ENCODE data around the gene GGN.

The GGN gene

GRCh38 chr19:38401148-38401547, 13.3 kb upstream of the GGN start:
- Mint-ChIP-seq H3K9me3 (no peaks in the 10 kb centered on the region), H3K4me1 (ENCODE audit: low read depth) (peaks cover 16% of the 10 kb centered on the region), H3K4me3 (no peak overlapping the region), H3K27me3 (ENCODE audit: low read depth) (no peaks in the 10 kb centered on the region), H3K36me3 (ENCODE audit: low read depth) (peaks cover 9% of the 10 kb centered on the region), H3K27ac (no peak overlapping the region)

- Mint-ChIP-seq H3K9me3 (no peaks in the 10 kb centered on the region), H3K4me1 (ENCODE audit: low read depth) (peaks cover 16% of the 10 kb centered on the region), H3K27ac (no peak overlapping the region), H3K36me3 (ENCODE audit: low read depth) (peaks cover 8% of the 10 kb centered on the region), H3K4me3 (no peak overlapping the region), H3K27me3 (ENCODE audit: low read depth) (no peaks in the 10 kb centered on the region)
These were observed 12.5 kb upstream of the GGN start for GRCh38 chr19:38400361-38400760.

DNA sequence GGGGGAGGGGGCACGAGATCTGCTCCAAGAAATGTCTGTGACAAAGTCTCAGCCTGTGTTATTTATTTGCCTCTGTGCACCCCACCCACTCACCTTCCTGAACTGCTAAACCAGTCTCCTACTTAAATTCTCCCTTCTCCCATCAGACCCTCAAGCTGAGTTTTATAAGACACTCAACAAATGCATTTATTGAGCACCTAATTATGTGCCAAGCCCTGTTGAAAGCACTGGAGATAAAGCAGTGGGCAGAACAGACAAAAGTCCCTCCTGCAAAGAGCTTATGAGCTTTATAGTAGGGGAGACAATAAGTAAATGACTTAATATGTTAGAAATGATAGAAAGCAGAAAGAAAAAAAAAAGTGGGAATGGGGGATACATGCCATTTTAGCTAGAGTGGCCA, 11.7 kb upstream of the GGN start:
- H3K4me3 Mint-ChIP-seq: no peak overlapping the region
- peaks cover 21% of the 10 kb centered on the region for H3K4me1 Mint-ChIP-seq (ENCODE audit: low read depth)
- peaks cover 6% of the 10 kb centered on the region for H3K36me3 Mint-ChIP-seq (ENCODE audit: low read depth)
- H3K9me3 Mint-ChIP-seq: no peaks in the 10 kb centered on the region
- H3K27me3 Mint-ChIP-seq (ENCODE audit: low read depth): no peaks in the 10 kb centered on the region
- H3K27ac Mint-ChIP-seq: no peak overlapping the region

- peaks cover 19% of the 10 kb centered on the region for H3K4me1 Mint-ChIP-seq (ENCODE audit: low read depth)
- no peak overlapping the region for H3K27ac Mint-ChIP-seq
- H3K4me3 Mint-ChIP-seq: no peak overlapping the region
- H3K9me3 Mint-ChIP-seq: no peaks in the 10 kb centered on the region
- peaks cover 1% of the 10 kb centered on the region for H3K27me3 Mint-ChIP-seq (ENCODE audit: low read depth)
- H3K36me3 Mint-ChIP-seq (ENCODE audit: low read depth): peaks cover 5% of the 10 kb centered on the region
These were observed 11.2 kb upstream of the GGN start for GRCh38 chr19:38399081-38399480.

DNA sequence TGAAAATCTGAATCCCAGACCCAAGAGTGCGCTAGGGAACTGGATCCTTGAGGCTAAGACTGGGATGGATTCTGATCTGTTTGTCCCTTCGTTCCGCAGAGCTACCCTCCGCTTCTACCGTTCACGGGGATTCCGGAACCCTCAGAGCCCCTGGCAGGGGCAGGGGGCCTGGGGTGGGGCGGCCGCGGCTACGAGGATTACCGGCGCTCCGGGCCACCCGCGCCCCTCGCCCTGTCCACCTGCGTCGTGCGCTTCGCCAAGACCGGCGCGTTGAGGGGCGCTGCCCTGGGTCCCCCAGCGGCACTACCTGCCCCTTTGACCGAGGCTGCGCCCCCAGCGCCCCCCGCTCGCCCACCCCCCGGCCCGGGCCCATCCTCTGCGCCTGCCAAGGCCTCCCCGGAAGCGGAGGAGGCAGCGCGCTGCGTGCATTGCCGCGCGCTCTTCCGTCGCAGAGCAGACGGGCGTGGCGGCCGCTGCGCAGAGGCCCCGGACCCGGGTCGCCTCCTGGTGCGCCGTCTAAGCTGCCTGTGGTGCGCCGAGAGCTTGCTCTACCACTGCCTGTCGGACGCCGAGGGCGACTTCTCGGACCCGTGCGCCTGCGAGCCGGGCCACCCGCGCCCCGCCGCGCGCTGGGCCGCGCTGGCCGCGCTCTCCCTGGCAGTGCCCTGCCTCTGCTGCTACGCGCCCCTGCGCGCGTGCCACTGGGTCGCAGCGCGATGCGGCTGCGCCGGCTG, 7.7 kb upstream of the GGN start:
- peaks cover 23% of the 10 kb centered on the region for H3K27me3 Mint-ChIP-seq (ENCODE audit: low read depth)
- peak overlapping the region; percentile 86 for H3K4me3 Mint-ChIP-seq
- H3K27ac Mint-ChIP-seq: peak overlapping the region; percentile 84
- H3K4me1 Mint-ChIP-seq (ENCODE audit: low read depth): peaks cover 18% of the 10 kb centered on the region
- peaks cover 8% of the 10 kb centered on the region for H3K36me3 Mint-ChIP-seq (ENCODE audit: low read depth)
- H3K9me3 Mint-ChIP-seq: no peaks in the 10 kb centered on the region

DNA sequence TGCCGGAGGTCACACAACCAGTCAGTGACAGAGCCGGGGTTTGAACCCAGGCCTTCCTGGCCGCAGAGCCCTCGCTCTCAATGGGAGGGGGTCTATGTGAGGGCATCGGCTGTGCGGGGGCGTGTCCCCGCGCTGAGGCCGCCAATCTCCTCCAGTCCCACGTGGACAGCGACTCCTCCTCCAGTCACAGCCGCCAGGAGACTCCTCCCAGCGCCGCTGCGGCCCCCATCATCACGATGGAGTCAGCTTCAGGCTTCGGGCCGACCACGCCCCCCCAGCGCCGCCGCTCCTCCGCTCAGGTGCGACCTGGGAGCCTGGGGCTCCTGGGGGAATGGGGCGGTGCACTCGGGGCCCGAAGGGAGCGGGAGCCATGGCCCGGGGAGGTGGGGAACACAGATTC, 6.7 kb upstream of the GGN start:
- Mint-ChIP-seq H3K27ac (peak overlapping the region; percentile 84), H3K4me3 (peak overlapping the region; percentile 86), H3K36me3 (ENCODE audit: low read depth) (peaks cover 8% of the 10 kb centered on the region), H3K4me1 (ENCODE audit: low read depth) (peaks cover 19% of the 10 kb centered on the region), H3K9me3 (no peaks in the 10 kb centered on the region), H3K27me3 (ENCODE audit: low read depth) (peaks cover 30% of the 10 kb centered on the region)

DNA sequence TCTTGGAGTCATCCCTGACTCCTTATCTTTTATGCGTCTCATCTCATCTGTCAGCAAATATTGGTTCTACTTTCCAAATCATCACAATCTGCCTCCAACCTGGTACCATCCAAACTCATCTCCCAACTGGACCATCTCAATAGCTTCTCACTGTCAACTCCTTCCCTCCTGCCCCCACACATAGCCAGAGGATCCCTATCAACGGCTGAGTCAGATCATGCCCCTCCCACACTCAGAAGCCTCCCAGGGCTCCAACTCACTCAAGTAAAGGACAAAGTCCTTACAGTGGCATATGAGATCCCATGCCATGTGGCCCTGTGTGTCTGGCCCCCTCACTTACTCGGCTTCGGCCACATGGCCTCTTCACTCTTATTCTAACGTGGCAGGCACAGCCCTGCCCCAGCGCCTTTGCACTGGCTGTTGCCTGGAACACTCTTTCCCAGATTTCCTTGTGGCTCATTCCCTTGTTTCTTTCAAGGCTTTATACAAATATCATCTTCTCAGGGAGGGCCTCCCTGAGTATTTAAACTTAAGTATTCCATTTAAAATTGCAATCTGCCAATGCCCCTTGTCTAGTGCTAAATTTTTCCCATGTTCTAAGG, 5.0 kb upstream of the GGN start:
- Mint-ChIP-seq H3K4me1 (ENCODE audit: low read depth) (peaks cover 24% of the 10 kb centered on the region), H3K27ac (no peak overlapping the region), H3K4me3 (no peak overlapping the region), H3K9me3 (no peaks in the 10 kb centered on the region), H3K36me3 (ENCODE audit: low read depth) (peaks cover 8% of the 10 kb centered on the region), H3K27me3 (ENCODE audit: low read depth) (peaks cover 37% of the 10 kb centered on the region)

DNA sequence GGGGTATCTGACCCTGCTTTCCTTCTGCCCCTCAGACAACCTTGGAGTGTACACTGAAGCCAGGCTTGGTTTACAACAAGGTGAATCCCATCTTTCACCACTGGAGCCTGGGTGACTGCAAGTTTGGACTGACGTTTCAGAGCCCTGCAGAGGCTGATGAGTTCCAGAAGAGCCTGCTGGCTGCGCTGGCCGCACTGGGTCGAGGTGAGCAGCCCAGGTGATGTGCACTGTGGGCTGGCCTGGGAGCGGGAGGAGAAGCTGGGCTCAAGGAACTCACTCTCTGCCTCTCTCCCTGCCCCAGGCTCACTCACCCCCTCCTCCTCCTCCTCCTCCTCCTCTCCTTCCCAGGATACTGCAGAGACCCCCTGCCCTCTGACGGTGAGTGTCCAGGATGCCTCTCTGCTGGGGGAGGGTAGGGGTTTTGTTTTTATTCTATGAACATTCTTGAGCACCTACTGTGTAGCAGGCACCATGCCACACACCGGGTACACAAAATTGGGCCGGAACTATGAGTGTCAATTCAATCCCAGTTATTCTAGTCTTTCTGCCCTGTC, 4.2 kb upstream of the GGN start:
- Mint-ChIP-seq H3K4me3 (no peak overlapping the region), H3K9me3 (no peaks in the 10 kb centered on the region), H3K27me3 (ENCODE audit: low read depth) (peaks cover 37% of the 10 kb centered on the region), H3K4me1 (ENCODE audit: low read depth) (peaks cover 29% of the 10 kb centered on the region), H3K27ac (no peak overlapping the region), H3K36me3 (ENCODE audit: low read depth) (peaks cover 11% of the 10 kb centered on the region)

GRCh38 chr19:38389957-38390924, 2.4 kb upstream of the GGN start:
- Mint-ChIP-seq H3K4me3 (peak overlapping the region; percentile 30), H3K27me3 (ENCODE audit: low read depth) (peaks cover 37% of the 10 kb centered on the region), H3K36me3 (ENCODE audit: low read depth) (peaks cover 11% of the 10 kb centered on the region), H3K27ac (no peak overlapping the region), H3K9me3 (no peaks in the 10 kb centered on the region), H3K4me1 (ENCODE audit: low read depth) (peaks cover 23% of the 10 kb centered on the region)

DNA sequence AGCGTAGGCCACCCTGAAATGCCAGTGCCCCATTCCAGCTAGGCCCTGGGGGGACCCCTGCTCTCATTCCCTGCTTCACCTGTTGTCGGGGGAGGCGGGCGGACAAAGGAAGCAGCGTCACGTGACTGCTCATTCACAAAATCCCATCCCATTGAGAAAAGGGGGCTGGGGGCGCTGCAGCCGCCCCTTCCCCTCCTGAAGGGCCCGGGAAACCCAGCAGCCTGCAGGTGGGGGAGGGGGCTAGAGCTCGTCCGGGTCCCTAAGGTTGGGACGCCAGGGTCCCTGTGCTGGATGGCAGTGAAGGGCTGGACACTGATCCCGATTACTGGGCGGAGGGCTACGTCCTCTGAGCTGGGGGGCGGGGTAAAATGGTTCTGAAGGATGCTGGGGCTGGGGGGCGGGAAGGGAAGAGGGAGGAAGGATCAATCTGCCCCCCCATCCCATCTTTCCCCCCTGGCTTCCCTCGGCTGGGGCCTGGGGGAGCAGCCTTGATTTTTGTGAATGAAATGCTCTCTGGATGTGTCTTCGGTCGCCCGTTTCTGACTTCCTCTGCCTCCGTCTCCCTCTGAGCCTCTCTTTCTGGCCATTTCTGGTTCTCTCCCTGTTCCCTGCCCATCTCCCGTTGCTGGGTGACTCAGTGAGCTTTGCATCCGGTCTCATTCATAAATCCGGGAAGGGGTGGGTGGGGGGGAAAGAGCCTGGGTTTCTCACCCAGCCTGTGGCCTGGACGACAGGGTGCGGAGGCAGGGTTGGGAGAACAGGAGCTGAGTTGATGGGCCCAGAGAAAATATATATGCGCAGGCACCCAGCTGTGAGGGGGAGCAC, 1.5 kb upstream of the GGN start:
- H3K36me3 Mint-ChIP-seq (ENCODE audit: low read depth): peaks cover 13% of the 10 kb centered on the region
- peak overlapping the region; percentile 54 for H3K4me3 Mint-ChIP-seq
- H3K9me3 Mint-ChIP-seq: no peaks in the 10 kb centered on the region
- H3K4me1 Mint-ChIP-seq (ENCODE audit: low read depth): peaks cover 18% of the 10 kb centered on the region
- H3K27ac Mint-ChIP-seq: peak overlapping the region; percentile 41
- peaks cover 37% of the 10 kb centered on the region for H3K27me3 Mint-ChIP-seq (ENCODE audit: low read depth)

DNA sequence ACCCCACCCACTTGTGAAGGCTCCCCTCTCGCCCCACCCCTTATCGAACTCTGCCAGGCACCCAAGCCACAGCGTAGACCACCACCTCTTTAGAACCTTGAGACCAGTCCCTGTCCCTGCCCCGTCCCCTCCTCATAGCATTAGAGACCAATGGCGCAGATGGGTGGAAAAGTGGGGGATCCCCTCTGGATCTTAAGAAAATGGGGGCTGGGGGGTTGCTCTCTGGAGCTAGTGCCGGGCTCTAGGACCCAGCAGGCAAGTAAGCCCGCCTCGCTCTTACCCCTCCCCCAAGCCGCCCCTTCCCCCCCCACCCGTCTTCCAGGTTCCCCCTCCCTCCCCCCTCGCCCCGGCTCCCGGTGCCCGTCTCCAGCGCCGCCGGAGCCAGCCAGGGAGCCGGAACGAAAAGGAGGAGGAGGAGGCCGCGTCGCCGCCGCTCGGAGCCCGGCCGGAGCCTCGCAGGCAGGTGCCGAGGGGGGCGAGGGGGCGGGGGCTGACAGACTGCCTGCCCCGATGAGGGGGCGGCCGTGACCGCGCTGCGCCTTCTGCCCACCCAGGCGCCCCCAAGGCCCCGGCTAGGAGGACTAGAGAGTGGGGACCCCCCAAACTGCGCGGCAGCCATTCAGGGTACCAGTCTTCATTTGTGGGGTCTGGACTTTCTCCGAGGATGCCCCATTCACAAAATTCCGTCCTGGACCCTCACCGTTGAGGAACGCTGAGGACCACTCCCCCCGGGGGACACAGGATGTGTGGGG, 691 bp upstream of the GGN start, which contains the start of gene SPRED3:
SPRED3 (plus strand) TSS at position 349 of the 752 bp plus-strand sequence. CDS start 1,606 bp downstream, outside the sequence.
- Mint-ChIP-seq H3K27me3 (ENCODE audit: low read depth) (peaks cover 31% of the 10 kb centered on the region), H3K36me3 (ENCODE audit: low read depth) (peaks cover 14% of the 10 kb centered on the region), H3K27ac (peak within 1 kb of the TSS; percentile 87), H3K4me3 (peak within 1 kb of the TSS; percentile 92), H3K9me3 (no peaks in the 10 kb centered on the region), H3K4me1 (ENCODE audit: low read depth) (peaks cover 15% of the 10 kb centered on the region)

DNA sequence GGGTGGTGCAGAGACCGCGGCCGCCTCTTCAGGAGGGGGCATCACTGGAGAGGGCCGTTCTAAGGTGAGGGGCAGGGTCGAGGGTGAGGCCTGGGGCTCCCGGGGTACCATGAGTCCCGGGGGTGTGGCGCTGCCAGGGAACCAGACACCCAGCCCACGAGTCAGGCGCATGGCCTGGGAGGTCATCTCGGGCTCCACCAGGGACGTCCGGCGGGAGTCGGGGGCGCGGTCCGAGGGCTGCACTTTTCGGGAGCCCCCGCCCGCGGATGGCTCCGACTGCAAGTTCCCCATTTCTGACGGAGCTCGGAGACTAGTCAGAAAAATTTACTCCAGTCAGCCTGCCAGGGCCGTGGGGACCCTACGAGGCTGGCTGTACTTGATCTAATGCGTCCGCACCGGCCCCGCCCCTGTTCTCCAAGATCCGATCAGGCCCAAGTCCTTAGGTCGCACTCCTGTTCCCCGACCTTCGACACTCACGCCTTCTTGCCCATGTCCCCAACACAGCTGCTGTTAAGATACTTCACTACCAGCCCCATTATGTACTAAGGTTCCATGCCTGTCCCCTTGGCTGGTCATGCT, 774 bp downstream of the GGN start:
- peaks cover 25% of the 10 kb centered on the region for H3K27me3 Mint-ChIP-seq (ENCODE audit: low read depth)
- no peaks in the 10 kb centered on the region for H3K9me3 Mint-ChIP-seq
- peaks cover 12% of the 10 kb centered on the region for H3K4me1 Mint-ChIP-seq (ENCODE audit: low read depth)
- peak overlapping the region; percentile 92 for H3K4me3 Mint-ChIP-seq
- H3K27ac Mint-ChIP-seq: peak overlapping the region; percentile 71
- peaks cover 17% of the 10 kb centered on the region for H3K36me3 Mint-ChIP-seq (ENCODE audit: low read depth)

Measured in T-helper 1 cell treated with Interleukin-12 subunit alpha and Interleukin-12 subunit beta and Interleukin-4 antibody, amounts not matched to agents 30 μg/mL and 1 μg/mL, for 36 hours (primary cell).